ENCODE results near the gene GPR89A. TPM values are rescaled to one million over a fixed set of nuclear protein-coding genes. Genes with fewer than 3 reads are reported as not detected.
"Not testable (repeated sequence)": the region's sequence is repeated elsewhere in the genome, so short reads cannot be mapped to it uniquely, and the experiment has no call there.

Gene GPR89A
- polyA plus RNA-seq, 3 donors: 7.2 to 8.1 (median 8.1) TPM

- H3K4me3 ChIP-seq (replicated peaks in 1 of 3; ENCODE audit: low read depth in 2 of 3, low read length in 3 of 3); H3K27me3 ChIP-seq (ENCODE audit: control insufficient read depth in 2 of 2, insufficient read depth in 2 of 2, low read length in 2 of 2); H3K79me2 ChIP-seq (ENCODE audit: insufficient read depth, low read length); H3K4me1 ChIP-seq (ENCODE audit: control insufficient read depth in 1 of 2, insufficient read depth in 2 of 2, low read length in 2 of 2); DNase-seq; H3K27ac Mint-ChIP-seq; H3K4me2 ChIP-seq (replicated peaks; ENCODE audit: extremely low read depth, low read length, poor library complexity, severe bottlenecking); H3K36me3 Mint-ChIP-seq; H3K27me3 Mint-ChIP-seq (ENCODE audit: low read depth in 3 of 3); H3K4me3 Mint-ChIP-seq; H3K27ac ChIP-seq (ENCODE audit: low read depth in 1 of 2, low read length in 2 of 2); H4K20me1 ChIP-seq (ENCODE audit: insufficient read depth, low read length); H3K9ac ChIP-seq (ENCODE audit: insufficient read depth, low read length, poor library complexity, severe bottlenecking); H3K9me3 Mint-ChIP-seq; intact Hi-C loops (cut with micrococcal nuclease); H3K9me3 ChIP-seq (replicated peaks in 1 of 2; ENCODE audit: control insufficient read depth in 1 of 2, insufficient read depth in 1 of 2, low read length in 2 of 2); H3K4me1 Mint-ChIP-seq; H3K36me3 ChIP-seq (replicated peaks in 1 of 2; ENCODE audit: control insufficient read depth in 1 of 2, insufficient read depth in 2 of 2, low read length in 2 of 2); H2AFZ ChIP-seq (ENCODE audit: insufficient read depth, low read depth, low read length, poor library complexity, severe bottlenecking): not testable (repeated sequence)
- no CpG with 5 or more reads among the region's 7 CpGs for WGBS (ENCODE audit: insufficient coverage)
- TF ChIP-seq CTCF (IDR thresholded peaks at IDR 0.05): peak; percentile 34
These were observed 17.0 kb upstream of the GPR89A start for GRCh38 chr1:145590806-145591205.

- H2AFZ ChIP-seq (ENCODE audit: insufficient read depth, low read depth, low read length, poor library complexity, severe bottlenecking); H3K4me1 Mint-ChIP-seq; H3K9me3 Mint-ChIP-seq; H3K9ac ChIP-seq (ENCODE audit: insufficient read depth, low read length, poor library complexity, severe bottlenecking); intact Hi-C loops (cut with micrococcal nuclease); H3K27ac Mint-ChIP-seq; H3K4me2 ChIP-seq (replicated peaks; ENCODE audit: extremely low read depth, low read length, poor library complexity, severe bottlenecking); H3K4me1 ChIP-seq (ENCODE audit: control insufficient read depth in 1 of 2, insufficient read depth in 2 of 2, low read length in 2 of 2); H3K27me3 ChIP-seq (ENCODE audit: control insufficient read depth in 2 of 2, insufficient read depth in 2 of 2, low read length in 2 of 2); H3K9me3 ChIP-seq (replicated peaks in 1 of 2; ENCODE audit: control insufficient read depth in 1 of 2, insufficient read depth in 1 of 2, low read length in 2 of 2); H3K36me3 Mint-ChIP-seq; H3K79me2 ChIP-seq (ENCODE audit: insufficient read depth, low read length); DNase-seq; H3K27me3 Mint-ChIP-seq (ENCODE audit: low read depth in 3 of 3); H3K4me3 ChIP-seq (replicated peaks in 1 of 3; ENCODE audit: low read depth in 2 of 3, low read length in 3 of 3); H3K4me3 Mint-ChIP-seq; H4K20me1 ChIP-seq (ENCODE audit: insufficient read depth, low read length); H3K36me3 ChIP-seq (replicated peaks in 1 of 2; ENCODE audit: control insufficient read depth in 1 of 2, insufficient read depth in 2 of 2, low read length in 2 of 2); H3K27ac ChIP-seq (ENCODE audit: low read depth in 1 of 2, low read length in 2 of 2): not testable (repeated sequence)
These were observed 15.4 kb upstream of the GPR89A start for GRCh38 chr1:145592347-145592746.

GRCh38 chr1:145595421-145595820, 12.4 kb upstream of the GPR89A start:
- not testable (repeated sequence) for H3K4me1 Mint-ChIP-seq

GRCh38 chr1:145596236-145596635, 11.6 kb upstream of the GPR89A start:
- H2AFZ ChIP-seq (ENCODE audit: insufficient read depth, low read depth, low read length, poor library complexity, severe bottlenecking); H3K36me3 Mint-ChIP-seq; H3K27me3 ChIP-seq (ENCODE audit: control insufficient read depth in 2 of 2, insufficient read depth in 2 of 2, low read length in 2 of 2); H3K27ac ChIP-seq (ENCODE audit: low read depth in 1 of 2, low read length in 2 of 2); H3K4me1 Mint-ChIP-seq; intact Hi-C loops (cut with micrococcal nuclease); H3K27ac Mint-ChIP-seq; H3K9ac ChIP-seq (ENCODE audit: insufficient read depth, low read length, poor library complexity, severe bottlenecking); H3K9me3 ChIP-seq (replicated peaks in 1 of 2; ENCODE audit: control insufficient read depth in 1 of 2, insufficient read depth in 1 of 2, low read length in 2 of 2); H4K20me1 ChIP-seq (ENCODE audit: insufficient read depth, low read length); H3K4me1 ChIP-seq (ENCODE audit: control insufficient read depth in 1 of 2, insufficient read depth in 2 of 2, low read length in 2 of 2); H3K79me2 ChIP-seq (ENCODE audit: insufficient read depth, low read length); H3K4me3 ChIP-seq (replicated peaks in 1 of 3; ENCODE audit: low read depth in 2 of 3, low read length in 3 of 3); H3K4me2 ChIP-seq (replicated peaks; ENCODE audit: extremely low read depth, low read length, poor library complexity, severe bottlenecking); H3K4me3 Mint-ChIP-seq; H3K9me3 Mint-ChIP-seq; H3K36me3 ChIP-seq (replicated peaks in 1 of 2; ENCODE audit: control insufficient read depth in 1 of 2, insufficient read depth in 2 of 2, low read length in 2 of 2); DNase-seq; H3K27me3 Mint-ChIP-seq (ENCODE audit: low read depth in 3 of 3): not testable (repeated sequence)
- WGBS (ENCODE audit: insufficient coverage): 83% methylated on average over 1 of the region's 6 CpGs

More at GRCh38 chr1:145595421-145595820, 12.4 kb upstream of the GPR89A start:
- H3K27me3 Mint-ChIP-seq (ENCODE audit: low read depth in 3 of 3); H4K20me1 ChIP-seq (ENCODE audit: insufficient read depth, low read length); H3K9me3 ChIP-seq (replicated peaks in 1 of 2; ENCODE audit: control insufficient read depth in 1 of 2, insufficient read depth in 1 of 2, low read length in 2 of 2); H3K4me3 Mint-ChIP-seq; H3K36me3 Mint-ChIP-seq; H3K27ac ChIP-seq (ENCODE audit: low read depth in 1 of 2, low read length in 2 of 2); H3K36me3 ChIP-seq (replicated peaks in 1 of 2; ENCODE audit: control insufficient read depth in 1 of 2, insufficient read depth in 2 of 2, low read length in 2 of 2); H3K9me3 Mint-ChIP-seq; H3K4me1 ChIP-seq (ENCODE audit: control insufficient read depth in 1 of 2, insufficient read depth in 2 of 2, low read length in 2 of 2); intact Hi-C loops (cut with micrococcal nuclease); DNase-seq; H3K27ac Mint-ChIP-seq; H3K4me3 ChIP-seq (replicated peaks in 1 of 3; ENCODE audit: low read depth in 2 of 3, low read length in 3 of 3); H3K79me2 ChIP-seq (ENCODE audit: insufficient read depth, low read length); H3K9ac ChIP-seq (ENCODE audit: insufficient read depth, low read length, poor library complexity, severe bottlenecking); H3K27me3 ChIP-seq (ENCODE audit: control insufficient read depth in 2 of 2, insufficient read depth in 2 of 2, low read length in 2 of 2); H2AFZ ChIP-seq (ENCODE audit: insufficient read depth, low read depth, low read length, poor library complexity, severe bottlenecking); H3K4me2 ChIP-seq (replicated peaks; ENCODE audit: extremely low read depth, low read length, poor library complexity, severe bottlenecking): not testable (repeated sequence)
